T-cell (primary cell): ENCODE data around the gene NRIP1. TPM values are rescaled to one million over a fixed set of nuclear protein-coding genes. Genes with fewer than 3 reads are reported as not detected.

ENCODE experiments used
- ATAC-seq, 4 experiments: fragments of 200-7000 bp in 3 of 4; fragments of 150-1000 bp in 1 of 4; cut with Tn5 transposase; replicated peaks in 1 of 4; 1 replicate in 3 of 4; 2 replicates in 1 of 4; pipeline ENCODE4 v1.10.0; 2021; ENCODE audit warnings: moderate library complexity in 3 of 4, mild to moderate bottlenecking in 2 of 4, moderate number of reproducible peaks in 1 of 4
- CTCF ChIA-PET, 2 donors: fragments of 300-600 bp; sonication (Branson Sonifier 250); formaldehyde crosslinking; loops; one replicate each; lab custom pipeline; 2022; ENCODE audit warnings: antibody characterized with exemption in 2 of 2; lab: Charles Lee
- POLR2A ChIA-PET, 2 donors: fragments of 300-600 bp; sonication (Branson Sonifier 250); formaldehyde crosslinking; loops; one replicate each; lab custom pipeline; 2022; ENCODE audit warnings: antibody characterized with exemption in 2 of 2; lab: Charles Lee
- DNase-seq, 35 experiments: peaks; one replicate each; pipeline versions ENCODE4 v3.0.0 to v3.0.0-alpha.2; 2013 to 2023
- H3K27ac ChIP-seq: one replicate; pipeline ENCODE4 v1.5.1; 2013; ENCODE audit warnings: low read length
- H3K27me3 ChIP-seq, 2 experiments: replicated peaks in 1 of 2; 1 replicate in 1 of 2; 2 replicates in 1 of 2; pipeline versions ENCODE4 v1.6.1 to v1.7.0; 2013; ENCODE audit warnings: low read length in 1 of 2, mixed read lengths in 1 of 2; ENCODE audit not compliant: control insufficient read depth in 2 of 2, insufficient read depth in 2 of 2; ENCODE audit errors: extremely low read depth in 1 of 2
- H3K36me3 ChIP-seq, 2 donors: 1 replicate in 1 of 2; 2 replicates in 1 of 2; pipeline versions ENCODE4 v1.6.1 to v1.7.0; 2013; ENCODE audit warnings: low read length in 1 of 2; ENCODE audit not compliant: control insufficient read depth in 2 of 2, insufficient read depth in 1 of 2; ENCODE audit errors: extremely low read depth in 1 of 2
- H3K4me1 ChIP-seq, 2 experiments: 1 replicate in 1 of 2; 2 replicates in 1 of 2; pipeline versions ENCODE4 v1.6.1 to v1.7.0; 2013; ENCODE audit warnings: low read length in 2 of 2, mixed read lengths in 1 of 2; ENCODE audit not compliant: insufficient read depth in 2 of 2, control insufficient read depth in 1 of 2; ENCODE audit errors: extremely low read depth in 1 of 2
- H3K4me3 ChIP-seq, 2 donors: 1 replicate in 1 of 2; 2 replicates in 1 of 2; pipeline versions ENCODE4 v1.5.1 to v1.7.0; 2013; ENCODE audit warnings: mild to moderate bottlenecking in 2 of 2, low read length in 1 of 2, moderate library complexity in 1 of 2; ENCODE audit not compliant: control insufficient read depth in 1 of 2; ENCODE audit errors: extremely low read depth in 1 of 2
- H3K9me3 ChIP-seq: 2 replicates; pipeline ENCODE4 v1.7.0; 2013
- H3K27ac Mint-ChIP-seq, 2 donors: one replicate each; pipeline ENCODE4 v1.8.0; 2020 to 2021; ENCODE audit warnings: mild to moderate bottlenecking in 2 of 2, mixed read lengths in 2 of 2
- H3K27me3 Mint-ChIP-seq, 2 donors: one replicate each; pipeline ENCODE4 v1.8.0; 2021 to 2022; ENCODE audit warnings: mixed read lengths in 2 of 2
- H3K36me3 Mint-ChIP-seq: one replicate; pipeline ENCODE4 v1.8.0; 2021; ENCODE audit warnings: mixed read lengths
- H3K4me1 Mint-ChIP-seq, 3 donors: one replicate each; pipeline ENCODE4 v1.8.0; 2020 to 2022; ENCODE audit warnings: mixed read lengths in 3 of 3, mild to moderate bottlenecking in 1 of 3
- H3K4me3 Mint-ChIP-seq, 3 donors: one replicate each; pipeline ENCODE4 v1.8.0; 2020 to 2022; ENCODE audit warnings: mild to moderate bottlenecking in 3 of 3, mixed read lengths in 3 of 3, moderate library complexity in 3 of 3
- H3K9me3 Mint-ChIP-seq, 3 donors: one replicate each; pipeline ENCODE4 v1.8.0; 2020 to 2022; ENCODE audit warnings: mixed read lengths in 3 of 3
- WGBS: methylation state at CpG from one replicate; pipeline ENCODE4 v1.1.5; 2013; ENCODE audit warnings: missing lambda C conversion rate; ENCODE audit not compliant: insufficient coverage; 5-methylcytosine and 5-hydroxymethylcytosine counted together
- total RNA-seq, 35 experiments: library from RNA in 6 of 35; stranded (reverse) in 6 of 35; fragments of 120-200 nt in 1 of 35; gene quantifications; one replicate each; pipeline versions ENCODE4 v1.2.1 to v1.2.4 and lab custom pipeline; 2013 to 2026

NRIP1 gene
- total RNA-seq, 5 donors from 2014 or later (not counting 1 experiment from before 2014, with no cell fraction given): 19.5 to 35.8 (median 26.5) TPM

- ATAC-seq: no peak
- DNase-seq: no peak
- H3K4me3 ChIP-seq: no peak overlapping the region
- H3K9me3 Mint-ChIP-seq: no peaks in the 10 kb centered on the region
- H3K36me3 ChIP-seq: peaks cover 0 to 3% of the 10 kb centered on the region in 2 donors
- no peaks in the 10 kb centered on the region for H3K36me3 Mint-ChIP-seq
- ChIA-PET CTCF (no interaction called here), POLR2A (no interaction called here)
- H3K27ac ChIP-seq: no peak overlapping the region
- H3K9me3 ChIP-seq: no peaks in the 10 kb centered on the region
- H3K27me3 ChIP-seq: no peaks in the 10 kb centered on the region
- H3K27ac Mint-ChIP-seq: no peak overlapping the region
- peaks cover 20 to 29% (median 23%) of the 10 kb centered on the region in 3 donors for H3K4me1 Mint-ChIP-seq
- no peaks in the 10 kb centered on the region for H3K4me1 ChIP-seq
- no peak overlapping the region for H3K4me3 Mint-ChIP-seq
- no CpG with 5 or more reads among the region's 3 CpGs for WGBS
- H3K27me3 Mint-ChIP-seq: no peaks in the 10 kb centered on the region
Observed at GRCh38 chr21:14998336-14998735, 66.5 kb downstream of the NRIP1 start.

DNA sequence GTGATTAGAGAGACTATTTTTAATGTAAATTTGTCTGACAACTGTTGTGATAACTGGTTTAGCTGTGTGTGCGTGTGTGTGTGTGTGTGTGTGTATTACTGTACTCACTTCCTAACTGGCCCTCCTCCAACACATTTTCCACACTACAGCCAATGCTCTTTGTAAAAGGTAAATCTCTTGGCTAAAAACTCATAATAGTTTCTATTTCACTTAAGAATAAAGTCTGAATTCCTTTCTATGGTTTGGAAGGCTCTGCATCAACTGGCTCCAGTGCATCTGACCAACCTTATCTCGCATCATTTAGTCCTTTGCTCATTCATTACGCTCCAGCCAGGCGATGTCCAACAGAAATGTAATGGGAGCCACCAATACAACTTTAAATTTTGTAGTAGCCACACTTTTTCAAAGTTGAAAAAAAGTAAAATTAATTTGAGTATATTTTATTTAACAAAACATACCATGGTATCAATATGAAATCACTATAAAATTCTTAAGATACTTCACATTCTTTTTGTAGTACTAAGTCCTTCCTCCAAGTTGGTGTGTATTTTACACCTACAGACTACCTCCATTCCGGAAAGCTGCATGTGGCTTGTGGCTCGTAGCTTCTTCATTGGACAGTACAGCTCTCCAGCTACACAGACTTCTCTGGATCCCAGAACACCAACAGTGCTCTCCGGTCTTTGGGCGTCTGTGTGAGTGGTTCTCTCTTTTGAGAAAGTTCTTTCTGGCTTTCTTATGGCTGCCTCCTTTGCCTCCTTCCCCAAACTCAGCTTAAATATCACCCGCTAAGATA lies 68.9 kb downstream of the NRIP1 start:
- WGBS: 100% methylated on average over 2 of the region's 9 CpGs
- Mint-ChIP-seq H3K36me3 (peaks cover 14% of the 10 kb centered on the region), H3K4me3 (no peak overlapping the region), H3K27ac (no peak overlapping the region), H3K27me3 (no peaks in the 10 kb centered on the region), H3K4me1 (peaks cover 13 to 24% (median 15%) of the 10 kb centered on the region in 3 donors), H3K9me3 (no peaks in the 10 kb centered on the region)
- DNase-seq (no peak), ATAC-seq (no peak)
- H3K9me3 ChIP-seq: no peaks in the 10 kb centered on the region
- ChIA-PET CTCF (interaction anchor here in 1 of 2 donors (0.5 kb wide), 1 partner anchor 11 kb away, joined by 3 read pairs; no protein-coding TSS in a partner anchor), POLR2A (no interaction called here)
- no peaks in the 10 kb centered on the region for H3K4me1 ChIP-seq
- H3K27ac ChIP-seq: no peak overlapping the region
- H3K4me3 ChIP-seq: no peak overlapping the region
- H3K27me3 ChIP-seq: no peaks in the 10 kb centered on the region
- peaks cover 0 to 4% of the 10 kb centered on the region in 2 donors for H3K36me3 ChIP-seq

DNA sequence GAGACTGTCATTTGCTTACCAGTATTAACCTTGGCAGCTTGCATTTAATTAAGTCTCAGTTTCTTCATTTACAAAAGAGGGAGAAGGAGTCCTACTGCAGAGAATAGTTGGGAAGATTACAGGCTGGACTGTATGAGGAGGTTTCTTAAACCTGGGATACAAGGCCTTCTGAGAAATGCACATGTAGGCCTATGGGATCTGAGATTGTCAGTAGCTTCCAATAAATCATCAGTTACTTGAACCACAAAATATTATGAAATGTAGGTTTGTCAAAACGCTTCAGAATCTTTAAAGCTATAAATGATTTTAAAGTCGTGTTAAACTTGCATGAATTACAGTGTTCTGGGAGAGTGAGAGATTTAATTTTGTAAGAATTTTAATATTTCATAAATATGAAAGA lies 69.6 kb downstream of the NRIP1 start:
- Mint-ChIP-seq H3K4me3 (no peak overlapping the region), H3K9me3 (no peaks in the 10 kb centered on the region), H3K4me1 (peaks cover 16 to 24% (median 19%) of the 10 kb centered on the region in 3 donors), H3K27me3 (no peaks in the 10 kb centered on the region), H3K27ac (no peak overlapping the region), H3K36me3 (peaks cover 19% of the 10 kb centered on the region)
- Histone ChIP-seq H3K36me3 (peaks cover 0 to 4% of the 10 kb centered on the region in 2 donors), H3K4me3 (no peak overlapping the region), H3K4me1 (no peaks in the 10 kb centered on the region), H3K27ac (no peak overlapping the region), H3K9me3 (no peaks in the 10 kb centered on the region), H3K27me3 (no peaks in the 10 kb centered on the region)
- ChIA-PET POLR2A (no interaction called here), CTCF (no interaction called here)
- no peak for DNase-seq
- no CpG with 5 or more reads among the region's 2 CpGs for whole genome bisulfite sequencing
- no peak for ATAC-seq

GRCh38 chr21:14993115-14993514 lies 71.7 kb downstream of the NRIP1 start:
- no peaks in the 10 kb centered on the region for H3K27me3 ChIP-seq
- H3K27ac Mint-ChIP-seq: no peak overlapping the region
- no peak overlapping the region for H3K27ac ChIP-seq
- WGBS: 80% methylated on average over 1 of the region's 2 CpGs
- H3K36me3 Mint-ChIP-seq: peaks cover 27% of the 10 kb centered on the region
- no peak overlapping the region for H3K4me3 Mint-ChIP-seq
- H3K36me3 ChIP-seq: peaks cover 0 to 4% of the 10 kb centered on the region in 2 donors
- ChIA-PET POLR2A (no interaction called here), CTCF (interaction anchor here in 1 of 2 donors (0.7 kb wide), 2 partner anchors 50 to 762 kb away, joined by 3 to 5 read pairs; no protein-coding TSS in a partner anchor)
- DNase-seq (no peak), ATAC-seq (no peak)
- H3K9me3 Mint-ChIP-seq: no peaks in the 10 kb centered on the region
- H3K4me3 ChIP-seq: no peak overlapping the region
- no peaks in the 10 kb centered on the region for H3K4me1 ChIP-seq
- H3K27me3 Mint-ChIP-seq: no peaks in the 10 kb centered on the region
- peaks cover 15 to 28% (median 24%) of the 10 kb centered on the region in 3 donors for H3K4me1 Mint-ChIP-seq
- H3K9me3 ChIP-seq: no peaks in the 10 kb centered on the region

DNA sequence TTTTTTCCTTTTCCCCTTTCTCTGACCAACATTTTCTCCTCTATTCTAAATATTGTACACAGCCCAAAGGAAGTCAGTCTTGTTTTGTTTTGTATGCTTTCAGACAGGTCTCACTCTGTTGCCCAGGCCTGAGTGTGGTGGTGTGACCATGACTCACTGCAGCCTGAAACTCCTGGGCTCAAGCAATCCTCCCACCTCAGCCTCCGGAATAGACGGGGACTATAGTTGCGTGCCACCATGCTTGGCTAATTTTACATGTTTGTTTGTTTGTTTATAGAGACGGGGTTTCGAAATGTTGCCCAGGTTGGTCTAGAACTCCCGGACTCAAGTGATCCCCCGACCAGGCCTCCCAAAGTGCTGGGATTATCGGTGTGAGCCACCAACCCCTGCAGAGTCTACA lies 72.8 kb downstream of the NRIP1 start:
- peaks cover 27% of the 10 kb centered on the region for H3K36me3 Mint-ChIP-seq
- Histone ChIP-seq H3K27ac (no peak overlapping the region), H3K9me3 (no peaks in the 10 kb centered on the region), H3K36me3 (peaks cover 0 to 4% of the 10 kb centered on the region in 2 donors), H3K4me1 (no peaks in the 10 kb centered on the region), H3K27me3 (no peaks in the 10 kb centered on the region), H3K4me3 (no peak overlapping the region)
- no peaks in the 10 kb centered on the region for H3K27me3 Mint-ChIP-seq
- DNase-seq: no peak
- 100% methylated on average over 3 of the region's 8 CpGs for WGBS
- POLR2A ChIA-PET: no interaction called here
- no peaks in the 10 kb centered on the region for H3K9me3 Mint-ChIP-seq
- H3K4me1 Mint-ChIP-seq: peaks cover 15 to 28% (median 23%) of the 10 kb centered on the region in 3 donors
- ATAC-seq: no peak
- no peak overlapping the region for H3K4me3 Mint-ChIP-seq
- no peak overlapping the region for H3K27ac Mint-ChIP-seq
- CTCF ChIA-PET: no interaction called here

DNA sequence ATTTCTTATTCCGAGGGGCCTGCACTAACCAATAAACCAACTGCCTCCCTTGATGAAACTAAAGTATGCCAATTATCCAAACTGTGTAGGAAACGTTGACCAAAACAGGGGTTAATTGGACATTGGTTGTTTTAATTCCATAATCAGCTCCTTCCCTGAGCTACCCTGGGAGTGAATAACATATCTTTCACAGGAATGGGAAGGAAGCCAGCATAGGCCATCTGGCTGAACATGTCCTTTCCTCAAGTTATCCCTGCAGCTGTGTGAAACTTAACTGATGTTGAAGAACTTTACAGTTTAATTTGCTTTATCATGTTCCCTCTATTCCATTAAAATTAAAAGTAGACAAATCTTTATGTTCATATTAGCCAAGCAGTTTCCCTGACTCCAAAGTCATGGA lies 75.4 kb downstream of the NRIP1 start:
- no peak overlapping the region for H3K27ac Mint-ChIP-seq
- POLR2A ChIA-PET: no interaction called here
- no peaks in the 10 kb centered on the region for H3K9me3 Mint-ChIP-seq
- no CpG with 5 or more reads among the region's 2 CpGs for WGBS
- Histone ChIP-seq H3K9me3 (no peaks in the 10 kb centered on the region), H3K27ac (no peak overlapping the region), H3K27me3 (no peaks in the 10 kb centered on the region), H3K36me3 (peaks cover 0 to 4% of the 10 kb centered on the region in 2 donors), H3K4me3 (no peak overlapping the region), H3K4me1 (no peaks in the 10 kb centered on the region)
- peaks cover 10 to 21% (median 17%) of the 10 kb centered on the region in 3 donors for H3K4me1 Mint-ChIP-seq
- CTCF ChIA-PET: no interaction called here
- no peak overlapping the region for H3K4me3 Mint-ChIP-seq
- ATAC-seq: no peak
- H3K27me3 Mint-ChIP-seq: no peaks in the 10 kb centered on the region
- no peak for DNase-seq
- peaks cover 30% of the 10 kb centered on the region for H3K36me3 Mint-ChIP-seq
